T-helper 17 cell (primary cell): ENCODE data around the gene OSBPL10. TPM values are rescaled to one million over a fixed set of nuclear protein-coding genes. Genes with fewer than 3 reads are reported as not detected.

Source experiments
- ATAC-seq: fragments of 150-1000 bp; cut with Tn5 transposase; 2 replicates; pipeline ENCODE4 v1.10.0; 2021; ENCODE audit warnings: mild to moderate bottlenecking, moderate library complexity
- DNase-seq, 3 donors: peaks; one replicate each; pipeline versions ENCODE4 v3.0.0 to v3.0.0-alpha.2; 2020 to 2021
- H3K9me3 ChIP-seq: one replicate; pipeline ENCODE4 v1.7.0; 2013; ENCODE audit warnings: low read length, mild to moderate bottlenecking; ENCODE audit not compliant: control insufficient read depth, poor library complexity, severe bottlenecking
- H3K27ac Mint-ChIP-seq: one replicate; pipeline ENCODE4 v1.8.0; 2022; ENCODE audit warnings: mild to moderate bottlenecking, moderate library complexity, mixed read lengths
- H3K27me3 Mint-ChIP-seq: one replicate; pipeline ENCODE4 v1.8.0; 2022; ENCODE audit warnings: mixed read lengths
- H3K36me3 Mint-ChIP-seq: one replicate; pipeline ENCODE4 v1.8.0; 2022; ENCODE audit warnings: low read depth, mixed read lengths
- H3K4me1 Mint-ChIP-seq: one replicate; pipeline ENCODE4 v1.8.0; 2022; ENCODE audit warnings: mild to moderate bottlenecking, mixed read lengths
- H3K4me3 Mint-ChIP-seq: one replicate; pipeline ENCODE4 v1.8.0; 2022; ENCODE audit warnings: mild to moderate bottlenecking, moderate library complexity, mixed read lengths
- total RNA-seq, 4 donors: library from RNA in 2 of 4; stranded (reverse) in 2 of 4; gene quantifications; one replicate each; pipeline ENCODE4 v1.2.3 and lab custom pipeline; 2022 to 2026

The OSBPL10 gene
- total RNA-seq, 2 donors from 2014 or later = 8.5 TPM; not detected in 1

- ATAC-seq (no peak), DNase-seq (no peak)
- Mint-ChIP-seq H3K36me3 (no peaks in the 10 kb centered on the region), H3K27ac (no peak overlapping the region), H3K27me3 (peaks cover 7% of the 10 kb centered on the region), H3K4me1 (no peaks in the 10 kb centered on the region), H3K4me3 (no peak overlapping the region)
- H3K9me3 ChIP-seq = no peaks in the 10 kb centered on the region
Measured at GRCh38 chr3:31924610-31925270, 56.3 kb downstream of the OSBPL10 start.

- Mint-ChIP-seq H3K4me3 (no peak overlapping the region), H3K27ac (no peak overlapping the region), H3K36me3 (no peaks in the 10 kb centered on the region), H3K27me3 (peaks cover 7% of the 10 kb centered on the region), H3K4me1 (no peaks in the 10 kb centered on the region)
- DNase-seq (no peak), ATAC-seq (no peak)
- no peaks in the 10 kb centered on the region for H3K9me3 ChIP-seq
Measured at GRCh38 chr3:31922962-31923361, 58.1 kb downstream of the OSBPL10 start.

- ATAC-seq (no peak), DNase-seq (no peak)
- no peaks in the 10 kb centered on the region for H3K9me3 ChIP-seq
- H3K27ac Mint-ChIP-seq = no peak overlapping the region
- no peaks in the 10 kb centered on the region for H3K27me3 Mint-ChIP-seq
- H3K4me3 Mint-ChIP-seq = no peak overlapping the region
- no peaks in the 10 kb centered on the region for H3K36me3 Mint-ChIP-seq
- no peaks in the 10 kb centered on the region for H3K4me1 Mint-ChIP-seq
Measured at GRCh38 chr3:31921837-31922236, 59.2 kb downstream of the OSBPL10 start.

DNA sequence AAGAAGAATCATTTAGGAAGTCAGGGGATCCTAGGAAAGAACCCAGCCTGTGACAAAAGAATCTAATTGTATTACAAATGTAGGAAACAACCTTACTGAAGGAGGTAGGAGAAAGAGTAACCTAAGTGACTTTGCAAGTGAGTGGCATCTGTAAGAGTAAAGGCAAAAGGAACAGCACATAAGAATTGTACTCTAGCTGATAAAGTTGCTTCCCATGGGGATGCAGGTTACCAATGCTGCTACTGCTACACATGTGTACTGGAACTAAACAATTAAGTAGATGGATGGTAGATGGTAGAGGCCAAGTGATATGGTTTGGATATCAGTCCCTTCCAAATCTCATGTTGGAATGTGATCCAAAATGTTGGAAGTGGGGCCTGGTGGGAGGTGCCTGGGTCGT lies 60.8 kb downstream of the OSBPL10 start:
- DNase-seq (no peak), ATAC-seq (no peak)
- Mint-ChIP-seq H3K36me3 (no peaks in the 10 kb centered on the region), H3K27ac (no peak overlapping the region), H3K4me3 (no peak overlapping the region), H3K4me1 (peaks cover 4% of the 10 kb centered on the region), H3K27me3 (no peaks in the 10 kb centered on the region)
- H3K9me3 ChIP-seq = no peaks in the 10 kb centered on the region

GRCh38 chr3:31919528-31919927 lies 61.5 kb downstream of the OSBPL10 start:
- DNase-seq (no peak), ATAC-seq (no peak)
- Mint-ChIP-seq H3K4me1 (peaks cover 4% of the 10 kb centered on the region), H3K36me3 (no peaks in the 10 kb centered on the region), H3K27me3 (no peaks in the 10 kb centered on the region), H3K27ac (no peak overlapping the region), H3K4me3 (no peak overlapping the region)
- no peaks in the 10 kb centered on the region for H3K9me3 ChIP-seq

DNA sequence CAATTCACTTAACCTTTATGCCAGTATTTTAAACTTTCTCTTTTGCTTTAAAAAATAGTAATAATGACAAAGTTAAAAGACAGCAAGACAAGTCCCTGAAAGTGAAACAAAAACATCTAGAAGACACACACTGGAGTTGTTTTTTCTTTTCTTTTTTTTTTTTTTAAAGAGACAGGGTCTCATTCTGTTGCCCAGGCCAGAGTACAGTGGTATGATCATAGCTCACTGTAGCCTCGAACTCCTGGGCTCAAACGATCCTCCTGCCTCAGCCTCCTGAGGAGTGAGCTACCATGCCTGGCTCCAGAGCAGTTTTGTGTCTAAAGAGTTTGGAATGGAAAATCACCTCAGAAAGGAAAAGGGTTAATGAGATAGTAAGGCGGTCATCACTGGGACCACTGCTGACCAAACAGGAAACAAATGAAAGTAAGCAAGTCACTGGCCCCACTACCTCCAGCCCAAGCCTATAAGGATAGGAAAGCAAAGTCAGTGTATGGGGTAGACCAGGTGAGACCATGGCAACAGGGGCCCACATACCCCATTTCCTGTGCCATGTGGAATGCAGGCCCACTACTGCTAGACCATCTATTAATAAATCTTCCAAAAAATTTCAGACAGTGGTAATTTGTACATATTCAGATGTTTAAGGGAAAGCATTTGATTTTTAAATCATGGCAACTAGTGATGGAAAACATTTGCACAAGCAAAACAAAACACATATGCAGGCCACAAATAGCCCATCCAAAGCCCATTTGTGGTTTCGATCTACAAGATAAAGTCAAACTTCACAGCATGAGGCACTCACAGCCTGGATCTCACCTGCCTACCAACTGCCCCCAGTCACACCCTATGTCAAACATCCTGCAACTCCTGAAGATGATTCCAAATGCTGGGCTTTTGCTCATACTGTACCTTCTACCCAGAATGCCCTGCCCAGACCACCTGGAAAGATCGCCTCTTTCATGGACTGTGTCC lies 62.6 kb downstream of the OSBPL10 start:
- no peak for DNase-seq
- H3K9me3 ChIP-seq = no peaks in the 10 kb centered on the region
- H3K36me3 Mint-ChIP-seq = no peaks in the 10 kb centered on the region
- H3K4me3 Mint-ChIP-seq = peak overlapping the region; percentile 37
- H3K27me3 Mint-ChIP-seq = no peaks in the 10 kb centered on the region
- no peak overlapping the region for H3K27ac Mint-ChIP-seq
- ATAC-seq = no peak
- H3K4me1 Mint-ChIP-seq = peaks cover 4% of the 10 kb centered on the region

DNA sequence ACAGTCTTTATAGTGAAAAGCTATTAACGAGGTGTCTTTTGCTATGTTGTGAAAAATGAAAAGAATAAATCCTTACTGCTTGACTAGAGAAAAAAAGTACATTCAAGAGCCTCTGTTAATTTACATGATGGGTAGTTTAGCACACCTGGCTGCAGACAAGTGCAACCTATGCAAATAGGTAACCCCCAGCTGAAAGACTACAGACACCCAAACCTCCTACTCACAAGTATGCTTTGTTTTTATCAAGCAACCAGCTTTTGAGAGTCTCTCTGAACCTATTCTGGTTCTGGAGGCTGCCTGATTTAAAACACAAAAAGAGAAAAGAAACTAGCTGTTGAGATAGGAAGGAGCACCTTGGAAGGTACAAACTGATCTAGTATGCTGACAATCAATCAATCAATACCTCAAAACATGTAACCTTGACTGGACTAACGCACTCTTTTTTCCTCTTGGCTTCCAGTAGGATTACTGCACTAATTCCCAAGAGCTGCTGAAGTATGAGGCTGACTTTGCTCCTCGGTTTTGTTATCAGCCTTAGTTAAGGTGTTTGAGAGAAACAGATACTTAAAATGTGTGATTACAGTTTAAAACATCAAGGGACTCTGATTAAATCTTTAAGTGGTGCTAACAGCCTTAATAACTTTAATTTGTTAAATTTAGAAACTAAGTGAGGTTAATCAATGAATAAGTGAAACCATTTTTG lies 63.6 kb downstream of the OSBPL10 start:
- ATAC-seq = no peak
- H3K4me3 Mint-ChIP-seq = no peak overlapping the region
- H3K27me3 Mint-ChIP-seq = no peaks in the 10 kb centered on the region
- H3K4me1 Mint-ChIP-seq = peaks cover 4% of the 10 kb centered on the region
- DNase-seq = no peak
- H3K27ac Mint-ChIP-seq = peak overlapping the region; percentile 5
- H3K9me3 ChIP-seq = no peaks in the 10 kb centered on the region
- no peaks in the 10 kb centered on the region for H3K36me3 Mint-ChIP-seq

DNA sequence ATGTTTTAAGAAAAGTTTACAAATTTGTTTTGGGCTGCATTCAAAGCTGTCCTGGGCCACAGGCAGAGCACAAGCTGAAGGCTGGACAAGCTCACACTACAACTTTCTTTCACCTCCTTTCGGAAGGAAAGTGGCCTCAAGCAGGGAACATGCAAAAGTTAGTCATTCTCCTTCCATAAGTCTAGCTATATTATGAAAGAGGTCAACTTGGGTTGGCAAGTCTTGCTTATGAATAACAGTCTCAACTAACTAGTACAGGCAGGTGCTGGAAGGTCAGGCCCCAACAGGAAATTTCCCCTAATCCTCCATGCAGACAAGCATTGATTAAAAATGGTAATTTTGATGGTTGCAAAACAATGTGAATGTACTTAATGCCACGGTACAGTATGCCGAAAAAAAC lies 69.4 kb downstream of the OSBPL10 start:
- DNase-seq (no peak), ATAC-seq (no peak)
- no peaks in the 10 kb centered on the region for H3K27me3 Mint-ChIP-seq
- no peaks in the 10 kb centered on the region for H3K9me3 ChIP-seq
- no peak overlapping the region for H3K4me3 Mint-ChIP-seq
- no peak overlapping the region for H3K27ac Mint-ChIP-seq
- no peaks in the 10 kb centered on the region for H3K36me3 Mint-ChIP-seq
- H3K4me1 Mint-ChIP-seq = peaks cover 10% of the 10 kb centered on the region

- H3K4me1 Mint-ChIP-seq = peaks cover 6% of the 10 kb centered on the region
- no peaks in the 10 kb centered on the region for H3K27me3 Mint-ChIP-seq
- no peak overlapping the region for H3K4me3 Mint-ChIP-seq
- ATAC-seq (no peak), DNase-seq (no peak)
- H3K9me3 ChIP-seq = no peaks in the 10 kb centered on the region
- no peaks in the 10 kb centered on the region for H3K36me3 Mint-ChIP-seq
- H3K27ac Mint-ChIP-seq = no peak overlapping the region
Measured at GRCh38 chr3:31911124-31911523, 69.9 kb downstream of the OSBPL10 start.

DNA sequence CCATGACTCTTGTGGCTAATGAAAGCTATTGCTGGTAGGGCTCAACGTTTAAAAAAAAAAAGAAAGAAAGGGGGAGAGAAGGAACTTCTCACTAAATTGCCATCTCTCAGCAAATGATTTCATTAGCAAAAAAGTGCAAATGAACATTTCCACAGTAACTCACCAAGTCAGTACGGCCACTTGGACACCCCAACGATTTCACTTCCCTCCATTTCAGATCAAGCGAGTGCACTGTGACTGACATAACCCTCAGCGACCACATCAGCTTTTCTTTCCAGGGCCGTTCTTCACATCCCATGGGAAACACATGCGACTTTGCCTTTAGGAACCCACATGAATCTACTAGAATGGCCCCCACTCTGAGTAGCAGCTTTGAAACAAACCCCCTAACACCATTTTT lies 71.6 kb downstream of the OSBPL10 start:
- Mint-ChIP-seq H3K4me3 (no peak overlapping the region), H3K36me3 (no peaks in the 10 kb centered on the region), H3K4me1 (peaks cover 6% of the 10 kb centered on the region), H3K27me3 (peaks cover 3% of the 10 kb centered on the region), H3K27ac (no peak overlapping the region)
- H3K9me3 ChIP-seq = no peaks in the 10 kb centered on the region
- ATAC-seq (no peak), DNase-seq (no peak)

DNA sequence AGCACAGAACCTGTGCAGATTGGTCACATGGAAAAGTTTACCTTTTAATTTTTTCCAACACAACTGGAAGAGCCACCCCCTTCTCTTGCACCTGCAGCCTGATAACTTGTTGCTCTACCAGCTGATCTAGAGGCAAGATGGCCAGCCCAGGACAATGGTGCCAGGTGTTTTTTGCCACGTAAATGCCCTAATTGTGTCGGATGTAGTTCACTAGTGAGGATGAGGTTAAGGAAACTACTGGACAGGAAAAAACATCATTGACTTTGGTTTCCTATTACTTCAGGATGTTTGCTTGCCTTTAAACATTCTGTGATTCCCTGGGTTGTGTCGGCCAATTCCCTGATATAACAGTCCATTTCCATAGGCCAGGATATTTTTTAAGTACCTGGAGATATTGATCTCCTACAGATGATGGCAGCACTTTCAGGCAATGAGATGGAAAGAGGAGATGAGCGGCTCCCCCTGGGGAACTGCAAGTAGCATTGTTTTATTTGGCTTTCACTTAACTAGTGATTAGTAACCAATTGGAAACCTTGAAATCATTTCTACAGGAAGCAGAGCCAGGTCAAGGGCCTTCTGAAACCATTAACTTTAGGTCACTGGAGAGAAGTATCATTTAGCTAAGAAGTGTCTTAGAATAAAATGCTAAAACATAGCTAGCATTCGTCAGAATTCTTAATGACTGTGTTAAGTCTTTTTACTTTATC lies 72.5 kb downstream of the OSBPL10 start:
- Mint-ChIP-seq H3K27me3 (peaks cover 8% of the 10 kb centered on the region), H3K36me3 (no peaks in the 10 kb centered on the region), H3K4me3 (no peak overlapping the region), H3K27ac (no peak overlapping the region), H3K4me1 (peaks cover 9% of the 10 kb centered on the region)
- ATAC-seq (no peak), DNase-seq (no peak)
- H3K9me3 ChIP-seq = no peaks in the 10 kb centered on the region

DNA sequence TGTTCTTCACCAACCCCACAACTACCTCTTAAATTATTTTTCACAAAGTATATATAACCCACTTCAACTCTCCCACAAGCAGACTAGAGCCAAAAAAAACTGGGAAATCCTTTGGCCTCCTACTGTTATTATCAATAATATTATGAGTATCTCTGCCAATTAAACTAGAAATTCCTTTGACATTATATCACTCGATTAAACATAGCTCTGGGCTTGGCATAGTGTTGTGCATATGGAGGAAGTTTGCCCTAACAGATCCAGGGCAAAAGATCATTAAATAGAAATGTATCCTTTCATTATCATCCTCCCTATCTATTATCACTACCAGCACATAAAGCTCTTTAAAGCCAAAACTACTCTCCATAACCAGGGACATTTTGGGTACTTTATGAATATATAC lies 74.9 kb downstream of the OSBPL10 start:
- no peaks in the 10 kb centered on the region for H3K9me3 ChIP-seq
- DNase-seq = no peak
- Mint-ChIP-seq H3K27ac (no peak overlapping the region), H3K4me1 (peaks cover 11% of the 10 kb centered on the region), H3K4me3 (no peak overlapping the region), H3K27me3 (peaks cover 13% of the 10 kb centered on the region), H3K36me3 (no peaks in the 10 kb centered on the region)
- no peak for ATAC-seq
